ENCODE results near the gene RHEB.

RHEB gene

GRCh38 chr7:151435103-151435916, 84.4 kb downstream of the RHEB start:
- Histone ChIP-seq H3K4me1 (ENCODE audit: control insufficient read depth, insufficient read depth, low read length, poor library complexity, severe bottlenecking) (peaks cover 52% of the 10 kb centered on the region), H3K4me3 (ENCODE audit: insufficient read depth, low read depth, low read length, poor library complexity, severe bottlenecking) (no peak overlapping the region), H3K9me3 (ENCODE audit: control insufficient read depth, low read length) (no peaks in the 10 kb centered on the region), H3K36me3 (ENCODE audit: control insufficient read depth, insufficient read depth, low read length) (no peaks in the 10 kb centered on the region), H3K27me3 (replicated peaks; ENCODE audit: control insufficient read depth, insufficient read depth, low read length, poor library complexity, severe bottlenecking) (no peaks in the 10 kb centered on the region), H3K27ac (ENCODE audit: insufficient read depth, low read length, poor library complexity, severe bottlenecking) (no peak overlapping the region)
- no peak for DNase-seq

- no peak for DNase-seq
- Histone ChIP-seq H3K36me3 (ENCODE audit: control insufficient read depth, insufficient read depth, low read length) (no peaks in the 10 kb centered on the region), H3K27ac (ENCODE audit: insufficient read depth, low read length, poor library complexity, severe bottlenecking) (no peak overlapping the region), H3K27me3 (replicated peaks; ENCODE audit: control insufficient read depth, insufficient read depth, low read length, poor library complexity, severe bottlenecking) (no peaks in the 10 kb centered on the region), H3K4me3 (ENCODE audit: insufficient read depth, low read depth, low read length, poor library complexity, severe bottlenecking) (no peak overlapping the region), H3K9me3 (ENCODE audit: control insufficient read depth, low read length) (no peaks in the 10 kb centered on the region), H3K4me1 (ENCODE audit: control insufficient read depth, insufficient read depth, low read length, poor library complexity, severe bottlenecking) (peaks cover 52% of the 10 kb centered on the region)
These were observed 85.1 kb downstream of the RHEB start for GRCh38 chr7:151434549-151434948.

- DNase-seq, result no peak
These were observed 85.8 kb downstream of the RHEB start for GRCh38 chr7:151433721-151434400.

GRCh38 chr7:151432658-151433521, 86.8 kb downstream of the RHEB start:
- Histone ChIP-seq H3K36me3 (ENCODE audit: control insufficient read depth, insufficient read depth, low read length) (no peaks in the 10 kb centered on the region), H3K27ac (ENCODE audit: insufficient read depth, low read length, poor library complexity, severe bottlenecking) (peak overlapping the region; percentile 65), H3K9me3 (ENCODE audit: control insufficient read depth, low read length) (no peaks in the 10 kb centered on the region), H3K4me3 (ENCODE audit: insufficient read depth, low read depth, low read length, poor library complexity, severe bottlenecking) (peak overlapping the region; percentile 20), H3K27me3 (replicated peaks; ENCODE audit: control insufficient read depth, insufficient read depth, low read length, poor library complexity, severe bottlenecking) (no peaks in the 10 kb centered on the region), H3K4me1 (ENCODE audit: control insufficient read depth, insufficient read depth, low read length, poor library complexity, severe bottlenecking) (peaks cover 62% of the 10 kb centered on the region)
- peak in 2 of 3 donors; percentile 31 to 33 for DNase-seq

More at GRCh38 chr7:151433721-151434400, 85.8 kb downstream of the RHEB start:
- Histone ChIP-seq H3K27me3 (replicated peaks; ENCODE audit: control insufficient read depth, insufficient read depth, low read length, poor library complexity, severe bottlenecking) (no peaks in the 10 kb centered on the region), H3K36me3 (ENCODE audit: control insufficient read depth, insufficient read depth, low read length) (no peaks in the 10 kb centered on the region), H3K27ac (ENCODE audit: insufficient read depth, low read length, poor library complexity, severe bottlenecking) (peak overlapping the region; percentile 65), H3K4me1 (ENCODE audit: control insufficient read depth, insufficient read depth, low read length, poor library complexity, severe bottlenecking) (peaks cover 52% of the 10 kb centered on the region), H3K4me3 (ENCODE audit: insufficient read depth, low read depth, low read length, poor library complexity, severe bottlenecking) (no peak overlapping the region), H3K9me3 (ENCODE audit: control insufficient read depth, low read length) (no peaks in the 10 kb centered on the region)

- no peak overlapping the region for H3K4me3 ChIP-seq (ENCODE audit: insufficient read depth, low read depth, low read length, poor library complexity, severe bottlenecking)
- no peaks in the 10 kb centered on the region for H3K27me3 ChIP-seq (replicated peaks; ENCODE audit: control insufficient read depth, insufficient read depth, low read length, poor library complexity, severe bottlenecking)
- no peaks in the 10 kb centered on the region for H3K36me3 ChIP-seq (ENCODE audit: control insufficient read depth, insufficient read depth, low read length)
- H3K9me3 ChIP-seq (ENCODE audit: control insufficient read depth, low read length), result no peaks in the 10 kb centered on the region
- no peak for DNase-seq
- H3K4me1 ChIP-seq (ENCODE audit: control insufficient read depth, insufficient read depth, low read length, poor library complexity, severe bottlenecking), result peaks cover 72% of the 10 kb centered on the region
- H3K27ac ChIP-seq (ENCODE audit: insufficient read depth, low read length, poor library complexity, severe bottlenecking), result no peak overlapping the region
These were observed 87.9 kb downstream of the RHEB start for GRCh38 chr7:151431768-151432311.

- H3K27ac ChIP-seq (ENCODE audit: insufficient read depth, low read length, poor library complexity, severe bottlenecking), result no peak overlapping the region
- peaks cover 76% of the 10 kb centered on the region for H3K4me1 ChIP-seq (ENCODE audit: control insufficient read depth, insufficient read depth, low read length, poor library complexity, severe bottlenecking)
These were observed 88.4 kb downstream of the RHEB start for GRCh38 chr7:151431281-151431767.

GRCh38 chr7:151430391-151431205, 89.1 kb downstream of the RHEB start:
- Histone ChIP-seq H3K9me3 (ENCODE audit: control insufficient read depth, low read length) (no peaks in the 10 kb centered on the region), H3K27ac (ENCODE audit: insufficient read depth, low read length, poor library complexity, severe bottlenecking) (peak overlapping the region; percentile 48), H3K4me1 (ENCODE audit: control insufficient read depth, insufficient read depth, low read length, poor library complexity, severe bottlenecking) (peaks cover 76% of the 10 kb centered on the region), H3K27me3 (replicated peaks; ENCODE audit: control insufficient read depth, insufficient read depth, low read length, poor library complexity, severe bottlenecking) (no peaks in the 10 kb centered on the region), H3K4me3 (ENCODE audit: insufficient read depth, low read depth, low read length, poor library complexity, severe bottlenecking) (no peak overlapping the region), H3K36me3 (ENCODE audit: control insufficient read depth, insufficient read depth, low read length) (no peaks in the 10 kb centered on the region)
- no peak for DNase-seq

More at GRCh38 chr7:151431281-151431767, 88.4 kb downstream of the RHEB start:
- no peak overlapping the region for H3K4me3 ChIP-seq (ENCODE audit: insufficient read depth, low read depth, low read length, poor library complexity, severe bottlenecking)
- H3K9me3 ChIP-seq (ENCODE audit: control insufficient read depth, low read length), result no peaks in the 10 kb centered on the region
- DNase-seq, result no peak
- no peaks in the 10 kb centered on the region for H3K27me3 ChIP-seq (replicated peaks; ENCODE audit: control insufficient read depth, insufficient read depth, low read length, poor library complexity, severe bottlenecking)
- H3K36me3 ChIP-seq (ENCODE audit: control insufficient read depth, insufficient read depth, low read length), result no peaks in the 10 kb centered on the region

GRCh38 chr7:151429560-151430331, 89.9 kb downstream of the RHEB start:
- peak overlapping the region; percentile 48 for H3K27ac ChIP-seq (ENCODE audit: insufficient read depth, low read length, poor library complexity, severe bottlenecking)

More at GRCh38 chr7:151429560-151430331, 89.9 kb downstream of the RHEB start:
- Histone ChIP-seq H3K4me1 (ENCODE audit: control insufficient read depth, insufficient read depth, low read length, poor library complexity, severe bottlenecking) (peaks cover 76% of the 10 kb centered on the region), H3K36me3 (ENCODE audit: control insufficient read depth, insufficient read depth, low read length) (no peaks in the 10 kb centered on the region), H3K9me3 (ENCODE audit: control insufficient read depth, low read length) (no peaks in the 10 kb centered on the region), H3K4me3 (ENCODE audit: insufficient read depth, low read depth, low read length, poor library complexity, severe bottlenecking) (no peak overlapping the region), H3K27me3 (replicated peaks; ENCODE audit: control insufficient read depth, insufficient read depth, low read length, poor library complexity, severe bottlenecking) (no peaks in the 10 kb centered on the region)
- peak; percentile 41 to 56 (median 55) for DNase-seq
